Measurements from ENCODE around the gene DIP2B. TPM values are rescaled to one million over a fixed set of nuclear protein-coding genes. Genes with fewer than 3 reads are reported as not detected.

DIP2B gene
- total RNA-seq, 1 donor from 2014 or later: 39.3 TPM

DNA sequence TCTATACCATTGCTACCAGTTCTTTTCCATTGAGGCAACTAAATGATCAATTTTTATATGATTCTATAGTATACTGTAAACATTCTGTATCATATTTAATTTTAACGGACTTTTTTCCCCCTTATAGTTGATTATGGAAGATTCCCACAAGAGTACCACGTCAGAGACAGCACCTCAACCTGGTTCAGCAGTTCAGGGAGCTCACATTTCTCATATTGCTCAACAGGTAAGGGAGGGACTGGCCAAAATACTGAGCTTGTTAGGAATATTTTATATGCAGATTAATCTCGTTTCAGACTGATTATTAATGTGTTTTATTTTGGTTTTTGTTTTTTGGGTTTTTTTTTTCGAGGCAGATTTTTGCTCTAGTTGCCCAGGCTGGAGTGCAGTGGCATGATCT, 275.2 kb downstream of the DIP2B start:
- no peaks in the 10 kb centered on the region for H3K27me3 ChIP-seq (ENCODE audit: control insufficient read depth, insufficient read depth, low read length)
- no peak overlapping the region for H3K4me3 ChIP-seq (ENCODE audit: low read depth, low read length)
- TF ChIP-seq, protein P1, sequence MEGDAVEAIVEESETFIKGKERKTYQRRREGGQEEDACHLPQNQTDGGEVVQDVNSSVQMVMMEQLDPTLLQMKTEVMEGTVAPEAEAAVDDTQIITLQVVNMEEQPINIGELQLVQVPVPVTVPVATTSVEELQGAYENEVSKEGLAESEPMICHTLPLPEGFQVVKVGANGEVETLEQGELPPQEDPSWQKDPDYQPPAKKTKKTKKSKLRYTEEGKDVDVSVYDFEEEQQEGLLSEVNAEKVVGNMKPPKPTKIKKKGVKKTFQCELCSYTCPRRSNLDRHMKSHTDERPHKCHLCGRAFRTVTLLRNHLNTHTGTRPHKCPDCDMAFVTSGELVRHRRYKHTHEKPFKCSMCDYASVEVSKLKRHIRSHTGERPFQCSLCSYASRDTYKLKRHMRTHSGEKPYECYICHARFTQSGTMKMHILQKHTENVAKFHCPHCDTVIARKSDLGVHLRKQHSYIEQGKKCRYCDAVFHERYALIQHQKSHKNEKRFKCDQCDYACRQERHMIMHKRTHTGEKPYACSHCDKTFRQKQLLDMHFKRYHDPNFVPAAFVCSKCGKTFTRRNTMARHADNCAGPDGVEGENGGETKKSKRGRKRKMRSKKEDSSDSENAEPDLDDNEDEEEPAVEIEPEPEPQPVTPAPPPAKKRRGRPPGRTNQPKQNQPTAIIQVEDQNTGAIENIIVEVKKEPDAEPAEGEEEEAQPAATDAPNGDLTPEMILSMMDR (IDR thresholded peaks at IDR 0.05; ENCODE audit: insufficient read depth, low read length, poor library complexity, severe bottlenecking): no peak
- no peaks in the 10 kb centered on the region for H3K36me3 ChIP-seq (ENCODE audit: control insufficient read depth, insufficient read depth, low read length)
- DNase-seq (ENCODE audit: low read depth): no peak

DNA sequence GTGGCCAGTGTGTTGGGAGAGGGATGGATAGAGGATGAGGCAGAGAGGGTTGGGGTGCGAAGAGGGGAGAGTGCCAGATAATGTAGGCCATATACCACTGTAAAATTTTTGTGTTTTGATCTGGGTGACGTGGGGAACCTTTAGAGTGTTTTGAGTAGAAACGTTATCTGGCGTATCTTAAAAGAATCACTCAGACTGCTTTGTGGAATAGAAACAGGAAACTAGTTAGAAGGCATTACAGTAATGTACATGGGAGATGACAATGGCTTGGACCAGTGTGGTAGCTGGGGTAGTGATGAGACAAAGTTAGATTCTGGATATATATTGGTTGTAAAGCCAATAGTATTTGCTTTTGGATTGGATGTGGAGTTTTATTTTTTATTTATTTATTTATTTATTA, 279.7 kb downstream of the DIP2B start:
- no peaks in the 10 kb centered on the region for H3K27me3 ChIP-seq (ENCODE audit: control insufficient read depth, insufficient read depth, low read length)
- TF ChIP-seq, protein P1 (IDR thresholded peaks at IDR 0.05; ENCODE audit: insufficient read depth, low read length, poor library complexity, severe bottlenecking): no peak
- no peaks in the 10 kb centered on the region for H3K36me3 ChIP-seq (ENCODE audit: control insufficient read depth, insufficient read depth, low read length)
- no peak for DNase-seq (ENCODE audit: low read depth)
- no peak overlapping the region for H3K4me3 ChIP-seq (ENCODE audit: low read depth, low read length)

DNA sequence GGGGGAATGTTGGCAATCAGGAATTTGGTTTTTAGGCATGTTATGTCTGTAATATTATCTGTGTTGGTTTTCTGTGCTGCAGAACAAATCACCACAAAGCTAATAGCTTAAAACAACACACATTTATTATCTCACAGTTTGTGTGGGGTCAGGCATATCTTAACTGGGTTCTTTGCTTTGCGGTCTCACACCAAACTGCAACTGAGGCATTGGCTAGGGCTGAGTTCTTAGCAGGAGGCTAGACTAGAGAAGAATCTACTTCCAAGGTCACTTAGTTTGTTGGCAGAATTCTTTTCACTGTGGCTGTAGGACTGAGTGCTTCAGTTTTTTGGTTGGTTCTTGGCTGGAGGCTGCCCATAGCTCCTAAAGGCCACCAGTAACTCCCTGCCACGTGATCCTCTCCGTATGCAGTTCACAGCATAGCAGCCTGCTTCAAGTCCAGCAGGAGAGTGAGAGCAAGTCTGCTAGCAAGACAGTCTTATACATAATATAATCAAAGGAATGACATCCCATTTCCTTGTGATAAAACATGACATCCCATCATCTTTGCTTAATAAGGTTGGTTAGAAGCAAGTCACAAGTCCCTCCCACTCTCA, 280.7 kb downstream of the DIP2B start:
- Histone ChIP-seq H3K27me3 (ENCODE audit: control insufficient read depth, insufficient read depth, low read length) (no peaks in the 10 kb centered on the region), H3K4me3 (ENCODE audit: low read depth, low read length) (no peak overlapping the region), H3K36me3 (ENCODE audit: control insufficient read depth, insufficient read depth, low read length) (no peaks in the 10 kb centered on the region)
- DNase-seq (ENCODE audit: low read depth): no peak
- TF ChIP-seq, protein P1 (IDR thresholded peaks at IDR 0.05; ENCODE audit: insufficient read depth, low read length, poor library complexity, severe bottlenecking): no peak

GRCh38 chr12:50786498-50787231, 281.9 kb downstream of the DIP2B start:
- TF ChIP-seq, protein P1 (IDR thresholded peaks at IDR 0.05; ENCODE audit: insufficient read depth, low read length, poor library complexity, severe bottlenecking): no peak
- peak; percentile 96 for DNase-seq (ENCODE audit: low read depth)
- Histone ChIP-seq H3K36me3 (ENCODE audit: control insufficient read depth, insufficient read depth, low read length) (no peaks in the 10 kb centered on the region), H3K4me3 (ENCODE audit: low read depth, low read length) (no peak overlapping the region), H3K27me3 (ENCODE audit: control insufficient read depth, insufficient read depth, low read length) (no peaks in the 10 kb centered on the region)

DNA sequence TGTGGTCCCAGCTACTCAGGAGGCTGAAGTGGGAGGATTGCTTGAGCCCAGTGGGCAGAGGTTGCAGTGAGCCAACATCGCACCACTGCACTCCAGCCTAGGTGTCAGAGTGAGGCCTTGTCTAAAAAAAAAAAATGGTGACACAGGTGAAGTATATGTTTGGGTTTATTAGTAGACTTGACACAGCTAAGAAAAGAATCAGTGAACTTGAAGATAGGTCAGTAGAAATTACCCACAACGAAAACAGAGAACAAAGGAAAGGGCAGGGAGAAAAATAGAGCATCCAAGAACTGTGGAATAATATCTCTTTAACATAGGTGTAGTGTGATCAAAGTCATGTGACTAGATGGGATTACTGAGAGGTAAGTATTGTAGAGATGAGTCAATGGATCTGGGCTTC, 282.8 kb downstream of the DIP2B start:
- DNase-seq (ENCODE audit: low read depth): no peak
- no peaks in the 10 kb centered on the region for H3K36me3 ChIP-seq (ENCODE audit: control insufficient read depth, insufficient read depth, low read length)
- H3K4me3 ChIP-seq (ENCODE audit: low read depth, low read length): no peak overlapping the region
- no peaks in the 10 kb centered on the region for H3K27me3 ChIP-seq (ENCODE audit: control insufficient read depth, insufficient read depth, low read length)
- TF ChIP-seq, protein P1 (IDR thresholded peaks at IDR 0.05; ENCODE audit: insufficient read depth, low read length, poor library complexity, severe bottlenecking): no peak

Data from kidney epithelial cell (primary cell).